NOMO-1 treated with DMSO at 0.1 percent for 48 hours (cell line): ENCODE measurements around the gene PEX7.
A peak's percentile ranks its signal among the peaks of the same experiment; 100 is the strongest.
"Not testable (repeated sequence)": the region's sequence is repeated elsewhere in the genome, so short reads cannot be mapped to it uniquely, and the experiment has no call there.

Experiments used
- DNase-seq: peaks from one replicate; lab custom pipeline; 2025; ENCODE audit not compliant: unreplicated experiment; lab: John Stamatoyannopoulos, UW

Gene PEX7

DNA sequence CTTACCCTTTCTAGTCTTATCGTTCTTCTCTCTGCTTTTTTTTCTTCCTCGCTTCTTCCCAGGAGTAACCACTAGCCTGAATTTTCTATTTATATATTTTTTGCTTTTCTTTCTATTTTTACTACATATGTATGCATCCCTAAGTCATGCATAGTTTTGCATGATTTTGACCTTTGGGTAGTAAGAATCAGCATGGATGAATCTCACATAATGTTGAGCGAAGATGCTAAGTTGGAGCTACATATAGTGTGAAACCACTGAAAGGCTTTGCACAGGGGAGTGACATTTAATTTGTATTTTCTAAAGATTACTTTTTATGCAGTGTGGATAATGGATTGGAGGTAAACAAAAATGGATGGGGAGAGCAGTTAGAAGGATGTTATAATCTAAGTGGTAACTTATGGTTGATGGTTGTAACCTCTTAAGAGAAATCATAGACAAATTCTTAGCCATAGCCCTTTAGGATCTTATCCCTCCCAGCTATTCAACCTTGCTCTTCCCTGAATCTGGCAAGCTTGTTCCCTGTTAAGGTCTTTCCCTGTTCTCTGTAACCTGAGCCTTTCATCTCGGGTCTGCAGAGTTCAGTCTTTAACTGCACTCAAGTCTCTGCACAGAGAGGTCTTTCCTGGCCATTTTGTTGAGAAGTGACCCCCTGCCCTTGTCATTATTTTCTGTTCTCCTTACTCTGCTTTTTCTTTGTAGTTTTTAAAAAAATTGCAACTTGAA, 18.0 kb downstream of the PEX7 start:
- DNase-seq: no peak

DNA sequence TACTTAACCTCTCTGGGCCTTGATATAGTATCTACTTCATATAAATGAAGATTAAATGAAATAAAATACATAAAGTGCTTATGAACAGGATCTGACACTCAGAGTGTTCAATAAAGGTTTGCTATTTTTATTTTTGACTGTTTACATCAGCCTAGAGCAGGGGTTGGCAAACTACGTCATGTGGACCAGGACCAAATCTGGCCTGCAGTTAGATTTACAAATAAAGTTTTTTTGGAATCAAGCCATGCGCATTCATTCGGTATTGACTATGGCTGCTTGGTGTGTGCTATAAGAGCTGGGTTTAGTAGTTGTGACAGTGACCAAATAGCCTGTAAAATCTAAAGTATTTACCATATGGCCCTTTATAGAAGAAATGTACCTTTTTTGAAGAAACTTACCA, 20.8 kb downstream of the PEX7 start:
- no peak for DNase-seq

DNA sequence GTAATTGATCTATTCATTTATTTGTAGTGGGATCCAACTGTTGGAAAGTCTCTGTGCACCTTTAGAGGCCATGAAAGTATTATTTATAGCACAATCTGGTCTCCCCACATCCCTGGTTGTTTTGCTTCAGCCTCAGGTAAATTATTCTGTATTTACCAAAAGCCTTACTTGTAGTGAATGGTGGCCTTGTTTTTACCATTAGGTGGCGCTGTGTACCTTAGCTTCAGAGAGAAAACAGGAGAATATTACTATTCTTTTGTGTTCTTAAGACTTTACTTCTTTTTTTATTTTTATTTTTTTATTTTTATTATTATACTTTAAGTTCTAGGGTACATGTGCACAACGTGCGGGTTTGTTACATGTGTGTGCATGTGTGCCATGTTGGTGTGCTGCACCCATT, 23.7 kb downstream of the PEX7 start:
- DNase-seq: peak; percentile 62

DNA sequence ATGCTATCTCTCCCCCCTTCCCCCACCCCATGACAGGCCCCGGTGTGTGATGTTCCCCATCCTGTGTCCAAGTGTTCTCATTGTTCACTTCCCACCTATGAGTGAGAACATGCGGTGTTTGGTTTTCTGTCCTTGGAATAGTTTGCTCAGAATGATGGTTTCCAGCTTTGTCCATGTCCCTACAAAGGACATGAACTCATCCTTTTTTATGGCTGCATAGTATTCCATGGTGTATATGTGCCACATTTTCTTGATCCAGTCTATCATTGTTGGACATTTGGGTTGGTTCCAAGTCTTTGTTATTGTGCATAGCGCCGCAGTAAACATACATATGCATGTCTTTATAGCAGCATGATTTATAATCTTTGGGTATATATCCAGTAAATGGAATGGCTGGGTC, 24.1 kb downstream of the PEX7 start:
- not testable (repeated sequence) for DNase-seq

DNA sequence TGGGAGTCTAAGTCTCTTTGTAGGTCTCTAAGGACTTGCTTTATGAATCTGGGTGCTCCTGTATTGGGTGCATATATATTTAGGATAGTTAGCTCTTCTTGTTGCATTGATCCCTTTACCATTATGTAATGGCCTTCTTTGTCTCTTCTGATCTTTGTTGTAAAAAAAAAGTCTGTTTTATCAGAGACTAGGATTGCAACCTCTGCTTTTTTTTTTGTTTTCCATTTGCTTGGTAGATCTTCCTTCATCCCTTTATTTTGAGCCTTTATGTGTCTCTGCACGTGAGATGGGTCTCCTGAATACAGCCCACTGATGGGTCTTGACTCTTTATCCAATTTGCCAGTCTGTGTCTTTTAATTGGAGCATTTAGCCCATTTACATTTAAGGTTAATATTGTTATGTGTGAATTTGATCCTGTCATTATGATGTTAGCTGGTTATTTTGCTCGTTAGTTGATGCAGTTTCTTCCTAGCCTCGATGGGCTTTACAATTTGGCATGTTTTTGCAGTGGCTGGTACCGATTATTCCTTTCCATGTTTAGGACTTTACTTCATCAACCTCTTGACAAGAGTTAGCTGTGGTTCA, 27.7 kb downstream of the PEX7 start:
- not testable (repeated sequence) for DNase-seq

DNA sequence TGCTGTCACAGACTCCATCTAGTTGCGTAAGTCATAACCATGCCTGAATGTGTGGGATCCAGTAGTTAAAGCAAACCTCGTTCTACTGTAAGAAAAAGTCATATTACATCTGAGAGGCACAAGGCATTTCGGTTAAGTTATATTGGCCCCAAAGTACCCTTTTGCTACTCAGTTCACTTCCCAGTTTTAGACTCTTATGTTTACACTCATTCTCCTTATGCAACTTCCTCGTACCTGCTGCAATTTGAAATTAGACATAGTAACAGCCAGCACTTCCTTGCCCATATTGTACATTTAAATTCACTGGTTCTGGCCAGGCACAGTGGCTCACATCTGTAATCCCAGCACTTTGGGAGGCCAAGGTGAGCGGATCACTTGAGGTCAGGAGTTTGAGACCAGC, 37.0 kb downstream of the PEX7 start:
- DNase-seq: peak; percentile 87

DNA sequence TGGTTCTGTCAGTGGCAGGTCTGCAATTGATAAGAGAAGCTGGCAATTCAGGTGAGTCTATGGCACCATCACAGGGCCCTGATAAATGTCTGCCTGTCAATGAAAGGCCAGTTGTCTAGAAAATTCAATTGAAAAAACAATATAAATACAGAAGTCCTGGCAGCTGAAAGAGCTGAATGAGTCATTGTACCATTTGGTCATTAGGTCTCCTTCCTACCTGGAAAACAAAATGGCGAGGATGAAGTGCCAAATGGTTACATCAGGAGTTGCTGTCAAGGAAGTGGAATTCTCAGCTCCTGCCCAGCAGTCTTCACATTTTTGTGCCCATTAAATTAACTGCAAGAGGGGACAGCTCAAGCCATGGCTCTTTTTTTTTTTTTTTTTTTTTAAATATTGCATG, 37.7 kb downstream of the PEX7 start:
- DNase-seq: no peak

DNA sequence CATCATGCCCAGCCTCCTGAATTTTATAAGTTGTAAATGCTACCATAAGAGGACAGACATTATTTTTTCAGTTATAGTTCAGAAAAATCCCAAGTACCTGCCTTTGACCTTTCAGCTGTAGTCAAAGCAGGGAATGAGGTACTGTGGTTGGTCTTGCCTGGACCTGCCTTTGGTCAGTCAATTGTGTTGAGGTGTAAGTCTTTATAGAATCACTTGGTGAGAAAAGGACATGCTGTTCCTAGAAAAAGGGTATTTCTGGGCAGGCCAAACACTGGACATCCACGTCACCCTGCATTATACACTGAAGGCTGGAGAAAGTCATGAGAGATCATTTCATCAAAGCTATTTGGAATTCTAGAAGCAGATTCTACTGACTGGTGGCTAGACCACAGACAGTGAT, 40.3 kb downstream of the PEX7 start:
- no peak for DNase-seq

DNA sequence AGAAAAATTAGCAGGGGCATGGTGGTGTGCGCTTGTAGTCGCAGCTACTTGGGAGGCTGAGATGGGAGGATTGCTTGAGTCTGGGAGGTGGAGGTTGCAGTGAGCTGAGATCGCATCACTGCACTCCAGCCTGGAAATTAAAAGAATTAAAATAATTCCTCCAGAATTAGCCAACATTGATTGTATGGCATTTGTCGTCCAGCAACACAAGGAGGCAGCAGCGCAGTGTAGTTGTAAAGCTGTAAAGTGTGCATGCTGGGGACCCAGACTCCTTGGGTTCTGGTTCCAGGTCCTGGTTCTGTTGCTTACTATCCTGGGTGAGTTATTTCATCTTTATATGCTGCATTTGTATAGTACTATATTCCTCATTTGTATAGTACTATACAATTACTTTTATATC, 41.4 kb downstream of the PEX7 start:
- no peak for DNase-seq

DNA sequence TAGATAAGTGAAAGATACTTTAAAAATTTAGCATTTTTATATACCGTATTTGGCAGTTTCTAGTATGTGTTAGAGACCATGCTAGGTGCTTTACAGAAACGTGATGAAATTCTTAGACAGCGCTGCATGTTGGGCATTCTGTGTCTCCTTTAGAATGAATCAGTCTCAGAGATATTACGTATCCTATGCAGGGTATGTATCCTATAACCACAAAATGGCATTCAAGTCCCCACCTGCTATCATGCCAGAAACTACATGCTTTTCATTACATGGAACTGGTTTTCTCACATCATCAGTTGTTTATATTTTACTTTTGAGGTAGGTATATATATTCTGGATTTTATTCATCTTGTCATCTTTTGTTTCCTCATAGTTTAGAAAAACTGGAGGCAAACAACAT, 42.3 kb downstream of the PEX7 start:
- no peak for DNase-seq

DNA sequence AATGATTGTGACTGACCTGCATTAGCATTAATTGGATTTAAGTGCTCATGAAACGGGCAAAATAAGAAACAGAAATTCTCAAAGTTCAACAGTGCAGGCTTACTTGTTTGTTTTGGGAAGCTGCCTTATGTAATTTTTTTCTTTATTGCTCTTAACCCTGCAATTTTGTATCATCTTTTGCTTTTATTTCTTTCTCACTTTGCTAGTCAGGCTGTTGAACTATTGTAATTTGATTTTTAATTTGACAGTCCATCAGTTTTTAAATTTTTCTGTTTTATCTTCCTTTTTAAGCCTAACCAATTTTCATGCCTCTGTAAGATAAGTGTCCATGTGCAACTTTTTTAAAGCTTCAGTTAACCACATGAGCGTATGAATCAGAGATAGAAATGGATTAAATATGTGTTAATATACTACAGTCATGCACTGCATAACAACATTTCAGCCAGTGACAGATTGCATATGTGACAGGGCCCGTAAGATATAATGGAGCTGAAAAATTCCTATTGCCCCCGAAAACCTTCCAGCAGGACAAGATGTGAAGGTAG, 44.6 kb downstream of the PEX7 start:
- no peak for DNase-seq

DNA sequence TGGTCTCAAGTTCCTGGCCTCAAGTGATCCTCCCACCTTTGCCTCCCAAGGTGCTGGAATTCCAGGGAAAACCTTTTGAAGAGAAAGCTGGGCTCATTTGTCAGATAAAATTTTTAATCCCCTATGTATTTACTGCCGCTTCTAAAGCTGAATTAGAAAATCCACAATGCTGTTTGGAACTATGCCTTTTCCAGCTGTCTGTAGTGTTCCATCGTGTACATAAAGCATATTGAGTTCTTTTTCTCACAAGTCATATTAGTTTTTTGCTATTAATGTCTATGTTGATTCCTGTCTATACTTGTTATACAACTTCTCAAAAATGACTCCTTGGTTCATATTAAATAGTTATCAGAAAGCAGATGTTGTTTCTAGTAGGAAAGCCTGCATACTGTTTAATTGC, 47.1 kb downstream of the PEX7 start:
- no peak for DNase-seq

DNA sequence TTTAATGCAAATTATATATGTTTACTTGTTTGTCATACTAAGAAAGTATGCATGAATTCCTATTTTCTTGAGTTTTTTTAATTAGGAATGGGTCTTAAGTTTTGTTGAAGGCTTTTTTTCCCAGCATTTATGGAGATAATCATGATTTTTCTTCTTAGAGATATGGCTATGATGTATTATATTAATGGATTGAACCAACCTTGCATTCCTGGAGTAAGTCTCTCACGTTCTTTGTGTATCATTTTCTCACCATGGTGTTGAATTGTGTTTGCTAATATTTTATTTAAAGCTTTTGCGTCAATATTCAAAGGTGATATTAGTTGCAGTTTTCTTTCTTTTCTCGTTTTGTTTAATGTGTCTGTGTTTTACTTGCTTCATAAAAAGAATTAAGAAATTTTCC, 51.4 kb downstream of the PEX7 start:
- DNase-seq: no peak

DNA sequence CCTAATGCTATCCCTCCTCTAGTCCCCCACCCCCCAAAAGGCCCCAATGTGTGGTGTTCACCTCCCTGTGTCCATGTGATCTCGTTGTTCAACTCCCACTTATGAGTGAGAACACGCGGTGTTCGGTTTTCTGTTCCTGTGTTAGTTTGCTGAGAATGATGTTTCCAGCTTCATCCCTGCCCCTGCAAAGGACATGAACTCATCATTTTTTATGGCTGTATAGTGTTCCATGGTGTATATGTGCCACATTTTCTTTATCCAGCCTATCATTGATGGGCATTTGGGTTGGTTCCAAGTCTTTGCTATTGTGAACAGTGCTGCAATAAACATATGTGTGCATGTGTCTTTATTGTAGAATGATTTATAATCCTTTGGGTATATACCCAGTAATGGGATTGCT, 54.1 kb downstream of the PEX7 start:
- not testable (repeated sequence) for DNase-seq

DNA sequence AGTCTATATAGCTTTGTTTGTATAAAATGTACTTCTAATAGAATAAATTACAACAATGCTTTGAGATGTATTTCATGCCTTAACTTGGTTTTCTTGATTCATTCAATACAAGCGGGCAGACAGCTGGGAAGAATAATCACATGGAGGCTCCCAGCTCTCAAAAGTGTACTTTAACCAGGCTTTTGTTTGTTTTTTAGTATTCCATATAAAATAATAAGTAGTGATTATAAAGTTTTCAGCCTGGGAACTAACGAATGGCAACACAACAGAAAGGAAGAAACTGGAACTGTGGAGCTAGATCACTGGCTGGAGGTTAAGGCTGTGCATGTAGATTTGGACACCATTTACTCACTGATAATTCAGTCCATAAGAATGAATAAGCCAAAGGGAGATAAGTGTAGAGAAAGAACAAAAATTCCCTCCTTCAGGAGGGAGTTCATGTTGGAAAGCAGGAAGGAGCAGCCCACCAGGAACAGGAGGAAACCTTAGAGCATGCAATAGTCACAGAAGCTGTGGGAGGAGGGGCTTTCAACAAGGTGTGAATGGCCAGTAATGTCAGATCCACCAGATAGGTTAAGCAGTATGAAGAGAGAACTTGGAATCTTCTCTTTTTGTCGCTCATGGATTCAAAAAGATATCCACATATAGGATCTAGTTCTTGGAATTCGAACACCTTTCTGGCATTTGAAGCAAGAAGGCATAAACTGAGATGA, 58.5 kb downstream of the PEX7 start:
- no peak for DNase-seq

DNA sequence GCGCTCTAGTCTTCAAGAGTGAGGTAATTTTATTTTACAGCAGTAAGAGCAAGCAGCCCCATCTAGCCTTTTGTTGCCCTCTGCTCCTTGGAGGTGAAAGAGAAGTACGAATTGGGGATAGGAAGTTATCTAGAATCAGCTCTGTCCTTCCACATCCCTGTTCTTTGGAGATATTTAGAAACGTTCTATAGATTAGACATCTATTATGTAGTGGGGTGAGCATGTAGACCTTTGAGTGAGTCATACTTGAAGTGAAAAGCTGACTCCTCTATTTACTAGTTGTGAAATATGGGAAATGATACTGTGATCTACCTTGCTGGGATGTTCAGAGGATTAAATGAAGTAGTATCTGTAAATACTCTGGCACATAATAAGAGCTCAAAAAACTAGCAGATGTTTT, 63.7 kb downstream of the PEX7 start:
- no peak for DNase-seq

DNA sequence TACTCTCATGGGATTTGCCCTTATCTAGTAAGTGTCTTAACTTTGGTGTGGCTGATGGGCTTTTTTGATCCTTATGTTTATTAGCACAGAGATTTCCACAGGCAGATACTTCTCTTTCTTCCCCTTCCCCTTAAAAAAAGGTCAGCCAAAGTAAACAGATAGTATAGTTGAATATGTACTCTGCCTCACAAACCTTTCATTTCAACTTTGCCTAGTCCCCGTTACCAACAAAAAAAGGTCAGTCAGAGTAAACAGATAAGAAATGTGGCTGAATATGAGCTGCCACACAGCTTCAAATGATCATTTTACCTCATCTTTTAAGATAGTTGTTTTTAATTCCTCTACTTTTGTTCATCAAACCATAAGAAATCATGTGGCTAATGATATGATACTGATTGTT, 65.6 kb downstream of the PEX7 start:
- no peak for DNase-seq

DNA sequence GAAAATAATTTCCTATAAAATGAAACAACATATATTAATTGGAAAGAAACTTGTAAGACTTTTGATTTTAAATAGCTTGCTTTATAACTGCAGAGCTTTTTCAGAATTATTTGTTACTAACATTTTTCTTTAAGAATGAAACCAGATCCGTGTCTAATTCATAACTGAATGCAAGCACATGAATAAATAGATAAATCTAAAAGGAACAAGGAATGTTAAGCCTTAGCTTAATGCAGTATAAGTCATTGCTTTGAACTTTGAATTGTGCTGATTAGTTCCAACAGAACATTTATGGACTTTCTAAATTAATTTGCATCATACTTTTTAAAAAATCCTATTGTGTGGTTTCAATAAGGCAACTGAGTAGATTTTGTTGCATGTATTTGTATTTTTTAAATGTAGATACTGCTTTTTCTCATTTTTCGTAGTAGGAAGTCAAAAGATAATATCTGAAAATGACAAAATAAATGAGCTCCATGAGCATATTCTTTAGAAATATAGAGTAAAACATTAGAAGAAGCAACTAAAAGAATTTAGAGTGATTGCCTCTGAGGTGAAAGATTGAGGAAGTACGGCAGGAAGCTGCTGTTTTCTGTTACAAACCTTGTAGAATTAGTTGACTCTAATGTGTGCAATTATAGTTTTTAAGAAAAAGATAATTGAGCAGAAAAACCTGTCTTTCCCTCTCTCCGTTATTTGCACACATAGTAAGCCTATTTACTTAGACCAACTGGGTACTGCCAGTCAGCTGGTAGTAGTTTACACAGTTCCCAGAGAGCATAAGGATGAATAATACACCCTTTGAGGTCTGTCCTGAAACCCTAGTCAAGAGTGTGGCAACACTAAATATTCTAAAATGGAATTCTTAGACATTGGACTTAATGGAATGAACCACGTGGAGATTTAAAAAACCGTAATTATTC, 67.1 kb downstream of the PEX7 start:
- peak; percentile 70 for DNase-seq

DNA sequence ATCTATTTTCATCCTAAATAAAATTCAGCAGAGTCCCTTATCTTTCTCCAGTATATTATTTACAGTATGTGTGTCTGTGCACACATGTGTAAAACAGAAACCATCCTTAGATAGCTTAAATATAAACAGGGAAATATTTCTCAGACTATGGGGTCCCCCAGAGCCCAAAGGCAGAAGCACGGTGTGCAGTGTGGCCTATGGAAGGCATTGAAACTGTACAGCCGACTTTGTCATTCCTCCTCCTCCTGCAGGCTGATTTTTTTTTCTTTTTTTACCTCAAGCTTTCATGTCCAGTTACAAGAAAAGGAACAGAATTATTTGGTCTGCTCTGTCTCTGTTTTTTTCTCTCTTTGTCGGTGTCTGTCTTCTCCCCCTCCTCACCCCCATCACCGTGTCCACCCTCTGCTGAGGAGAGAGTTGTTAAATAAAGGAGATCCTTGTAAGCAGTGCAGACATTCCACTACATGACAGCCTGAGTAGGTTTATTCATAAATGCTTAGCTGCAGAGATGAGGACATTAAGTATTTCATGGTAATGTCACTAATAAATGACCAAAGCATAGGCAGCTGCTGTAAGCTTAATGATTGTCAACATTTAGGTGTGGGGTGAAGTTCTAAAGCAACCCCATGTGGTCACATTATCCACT, 67.9 kb downstream of the PEX7 start:
- DNase-seq: no peak

DNA sequence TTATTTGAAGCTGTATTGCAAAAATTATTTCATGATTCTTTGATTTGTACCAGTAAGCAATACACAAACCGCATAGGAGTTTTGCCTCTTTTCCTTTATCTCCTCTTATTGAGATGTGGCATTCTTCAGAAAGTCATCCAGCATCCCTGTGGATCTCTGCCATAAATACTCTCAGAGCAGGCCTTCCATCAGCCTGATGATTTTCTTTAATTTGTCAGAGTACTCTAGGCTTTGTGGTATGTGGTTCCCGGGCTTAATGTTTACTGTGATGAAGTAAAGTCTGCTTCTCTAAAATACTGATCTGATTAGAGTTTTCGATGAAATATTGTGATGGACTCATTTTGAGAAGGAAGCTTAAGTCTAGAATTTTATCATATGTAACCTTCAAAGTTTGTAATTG, 68.6 kb downstream of the PEX7 start:
- no peak for DNase-seq

DNA sequence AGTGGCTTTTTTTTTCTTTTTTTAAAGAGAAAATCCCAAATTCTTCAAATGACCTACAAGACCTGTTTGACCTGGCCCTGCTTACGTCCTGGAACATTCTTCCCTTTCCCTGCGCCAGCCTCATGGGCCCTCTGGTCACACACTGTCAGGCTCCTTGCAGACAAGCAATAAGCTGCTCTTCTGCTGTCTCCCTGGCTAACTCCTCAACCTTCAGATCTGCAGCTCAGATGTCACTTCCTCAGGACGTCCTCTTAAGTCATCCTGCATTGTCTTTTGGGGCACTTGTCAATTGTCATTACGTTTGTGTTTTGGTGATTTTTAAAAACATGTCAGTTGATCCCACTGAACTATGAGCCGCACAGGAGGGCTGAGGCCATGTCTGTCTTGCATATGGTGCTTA, 70.8 kb downstream of the PEX7 start:
- DNase-seq: no peak
